MM.1S (cell line): ENCODE results near the gene PRKAR2B.

Source experiments
- DNase-seq: peaks from one replicate; pipeline ENCODE4 v3.0.0-alpha.2; 2015
- H2AFZ ChIP-seq: fragments of 300-600 bp; sonication (generic); 2 replicates; pipeline ENCODE4 v1.6.0; 2016; ENCODE audit warnings: antibody characterized with exemption, low read length
- H3F3A ChIP-seq: fragments of 300-600 bp; sonication (generic); 2 replicates; pipeline ENCODE4 v1.6.1; 2016; ENCODE audit warnings: mild to moderate bottlenecking, antibody characterized with exemption, low read length, moderate library complexity, mixed read lengths; ENCODE audit not compliant: insufficient read depth
- H3K27ac ChIP-seq: fragments of 300-600 bp; sonication (generic); 2 replicates; pipeline ENCODE4 v1.5.1; 2016; ENCODE audit warnings: mild to moderate bottlenecking, low read length
- H3K27me3 ChIP-seq: fragments of 300-600 bp; sonication (generic); replicated peaks from 2 replicates; pipeline ENCODE4 v1.6.0; 2016; ENCODE audit warnings: low read length; ENCODE audit not compliant: insufficient read depth
- H3K36me3 ChIP-seq: fragments of 300-600 bp; sonication (generic); replicated peaks from 2 replicates; pipeline ENCODE4 v1.6.1; 2016; ENCODE audit warnings: mild to moderate bottlenecking, low read length, mixed read lengths; ENCODE audit not compliant: insufficient read depth
- H3K4me1 ChIP-seq: fragments of 300-600 bp; sonication (generic); 2 replicates; pipeline ENCODE4 v1.6.1; 2016; ENCODE audit warnings: low read length, mixed read lengths
- H3K4me2 ChIP-seq: fragments of 300-600 bp; sonication (generic); 2 replicates; pipeline ENCODE4 v1.6.0; 2016; ENCODE audit warnings: low read depth, low read length
- H3K4me3 ChIP-seq: fragments of 300-600 bp; sonication (generic); 2 replicates; pipeline ENCODE4 v1.5.1; 2016; ENCODE audit warnings: low read length, mixed read lengths
- H3K79me2 ChIP-seq: fragments of 300-600 bp; sonication (generic); 2 replicates; pipeline ENCODE4 v1.6.1; 2016; ENCODE audit warnings: mixed run types, low read length, mixed read lengths
- H3K9ac ChIP-seq: fragments of 300-600 bp; sonication (generic); 2 replicates; pipeline ENCODE4 v1.6.1; 2016; ENCODE audit warnings: low read length, mixed read lengths
- H3K9me2 ChIP-seq: fragments of 300-600 bp; sonication (generic); replicated peaks from 2 replicates; pipeline ENCODE4 v1.6.1; 2016; ENCODE audit warnings: mild to moderate bottlenecking, low read length, mixed read lengths; ENCODE audit not compliant: insufficient read depth
- H3K9me3 ChIP-seq: fragments of 300-600 bp; sonication (generic); replicated peaks from 2 replicates; pipeline ENCODE4 v1.6.1; 2016; ENCODE audit warnings: mild to moderate bottlenecking, low read length, mixed read lengths; ENCODE audit not compliant: insufficient read depth
- H4K20me1 ChIP-seq: fragments of 300-600 bp; sonication (generic); 2 replicates; pipeline ENCODE4 v1.6.1; 2016; ENCODE audit warnings: mild to moderate bottlenecking, low read length, moderate library complexity, mixed read lengths; ENCODE audit not compliant: insufficient read depth
- EZH2 ChIP-seq: fragments of 300-600 bp; sonication (generic); optimal IDR thresholded peaks from 2 replicates; pipeline ENCODE3; 2017; ENCODE audit warnings: low read depth, mild to moderate bottlenecking, antibody characterized with exemption, low read length, mixed read lengths
- EZH2phosphoT487 ChIP-seq: fragments of 300-600 bp; sonication (generic); IDR thresholded peaks from 2 replicates; pipeline ENCODE4 v1.6.1; 2018; ENCODE audit warnings: antibody characterized with exemption, low read length
- TF ChIP-seq, protein P1 (sequence below): fragments of 300-600 bp; sonication (generic); IDR thresholded peaks from 2 replicates; pipeline ENCODE4 v1.5.1; 2016; ENCODE audit warnings: antibody characterized with exemption, low read length, mixed read lengths

The PRKAR2B gene

DNA sequence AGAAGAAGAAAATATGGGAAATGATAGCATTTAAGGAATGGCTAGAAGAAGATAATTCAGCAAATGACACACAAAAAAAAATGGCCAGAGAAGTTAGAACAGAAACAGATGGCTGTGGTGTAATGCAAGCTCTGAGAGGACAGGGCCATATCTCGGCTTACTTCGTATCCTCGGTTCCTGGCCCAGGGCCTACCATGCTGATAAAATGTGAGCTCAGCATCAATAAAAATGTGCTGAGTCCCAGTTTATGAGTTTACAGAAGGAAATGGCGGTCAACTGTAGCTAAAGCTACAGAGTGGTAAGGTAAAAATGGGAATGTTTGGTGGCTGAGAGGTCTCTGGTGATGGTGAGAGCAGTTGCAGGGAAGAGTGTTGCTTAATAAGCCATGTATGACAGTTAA is 165.1 kb downstream of the PRKAR2B start:
- Histone ChIP-seq H3K9me3 (no peaks in the 10 kb centered on the region), H3K9ac (no peak overlapping the region), H3K27me3 (no peaks in the 10 kb centered on the region), H3K4me2 (no peak overlapping the region), H3K4me3 (no peak overlapping the region), H3K27ac (no peak overlapping the region), H2AFZ (no peak overlapping the region), H3K9me2 (no peaks in the 10 kb centered on the region), H4K20me1 (no peaks in the 10 kb centered on the region), H3K36me3 (no peaks in the 10 kb centered on the region), H3F3A (no peaks in the 10 kb centered on the region), H3K4me1 (peaks cover 13% of the 10 kb centered on the region), H3K79me2 (no peaks in the 10 kb centered on the region)
- DNase-seq, result no peak
- TF ChIP-seq EZH2 (no peak), EZH2phosphoT487 (no peak)
- TF ChIP-seq, protein P1, sequence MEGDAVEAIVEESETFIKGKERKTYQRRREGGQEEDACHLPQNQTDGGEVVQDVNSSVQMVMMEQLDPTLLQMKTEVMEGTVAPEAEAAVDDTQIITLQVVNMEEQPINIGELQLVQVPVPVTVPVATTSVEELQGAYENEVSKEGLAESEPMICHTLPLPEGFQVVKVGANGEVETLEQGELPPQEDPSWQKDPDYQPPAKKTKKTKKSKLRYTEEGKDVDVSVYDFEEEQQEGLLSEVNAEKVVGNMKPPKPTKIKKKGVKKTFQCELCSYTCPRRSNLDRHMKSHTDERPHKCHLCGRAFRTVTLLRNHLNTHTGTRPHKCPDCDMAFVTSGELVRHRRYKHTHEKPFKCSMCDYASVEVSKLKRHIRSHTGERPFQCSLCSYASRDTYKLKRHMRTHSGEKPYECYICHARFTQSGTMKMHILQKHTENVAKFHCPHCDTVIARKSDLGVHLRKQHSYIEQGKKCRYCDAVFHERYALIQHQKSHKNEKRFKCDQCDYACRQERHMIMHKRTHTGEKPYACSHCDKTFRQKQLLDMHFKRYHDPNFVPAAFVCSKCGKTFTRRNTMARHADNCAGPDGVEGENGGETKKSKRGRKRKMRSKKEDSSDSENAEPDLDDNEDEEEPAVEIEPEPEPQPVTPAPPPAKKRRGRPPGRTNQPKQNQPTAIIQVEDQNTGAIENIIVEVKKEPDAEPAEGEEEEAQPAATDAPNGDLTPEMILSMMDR, result no peak

DNA sequence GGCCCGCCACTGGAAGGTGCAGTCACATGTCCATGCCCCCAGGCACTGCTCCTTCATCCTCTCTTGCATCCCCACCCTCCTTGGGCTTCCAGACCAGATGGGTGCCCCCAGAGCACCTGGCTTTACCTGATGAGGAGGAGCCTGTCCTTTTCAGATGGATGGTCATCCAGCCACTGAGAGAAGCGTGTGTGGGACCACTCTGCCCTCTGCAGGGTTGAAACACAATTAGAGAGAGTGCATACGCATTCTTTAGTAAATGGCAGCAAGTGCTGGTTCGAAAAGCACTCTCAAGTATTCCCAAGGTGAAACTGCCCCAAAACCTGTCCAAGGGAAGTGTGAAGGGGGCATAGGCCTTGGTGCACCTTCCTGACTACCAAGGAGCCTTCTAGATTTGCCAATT is 165.9 kb downstream of the PRKAR2B start:
- Histone ChIP-seq H3K27ac (no peak overlapping the region), H3K4me2 (no peak overlapping the region), H3K9ac (no peak overlapping the region), H3K27me3 (no peaks in the 10 kb centered on the region), H2AFZ (no peak overlapping the region), H3F3A (no peaks in the 10 kb centered on the region), H3K4me1 (peaks cover 13% of the 10 kb centered on the region), H3K9me2 (no peaks in the 10 kb centered on the region), H3K36me3 (no peaks in the 10 kb centered on the region), H3K79me2 (no peaks in the 10 kb centered on the region), H4K20me1 (no peaks in the 10 kb centered on the region), H3K9me3 (no peaks in the 10 kb centered on the region), H3K4me3 (no peak overlapping the region)
- no peak for TF ChIP-seq EZH2
- TF ChIP-seq, protein P1, result no peak
- TF ChIP-seq EZH2phosphoT487, result no peak
- no peak for DNase-seq
